IMR-90 (cell line): ENCODE data around the gene CISTR. TPM values are rescaled to one million over a fixed set of nuclear protein-coding genes. Genes with fewer than 3 reads are reported as not detected.

ENCODE experiments used
- ATAC-seq: fragments of 200-7000 bp; cut with Tn5 transposase; 2 replicates; pipeline ENCODE4 v1.9.1; 2020; ENCODE audit warnings: low read depth, mild to moderate bottlenecking, moderate library complexity
- BruUV-seq: library from RNA; stranded (reverse); fragments of 400-500 nt; replicated peaks from 2 replicates; lab custom pipeline; 2021; lab: Mats Ljungman, UMichigan
- CTCF ChIA-PET: fragments of 300-600 bp; formaldehyde crosslinking; extraction: SDS; loops from one replicate; lab custom pipeline; 2021; ENCODE audit warnings: antibody characterized with exemption; lab: Yijun Ruan, JAX
- POLR2A ChIA-PET: fragments of 300-600 bp; sonication (Branson Sonifier 250); formaldehyde crosslinking; loops from one replicate; lab custom pipeline; 2022; ENCODE audit warnings: antibody characterized with exemption; ENCODE audit not compliant: unreplicated experiment; lab: Charles Lee
- DNase-seq: peaks from one replicate; pipeline ENCODE4 v3.0.0; 2013
- H2AFZ ChIP-seq: replicated peaks from 2 replicates; pipeline ENCODE3; 2013; ENCODE audit warnings: low read length, mild to moderate bottlenecking; ENCODE audit not compliant: poor library complexity
- H2AK5ac ChIP-seq: 2 replicates; pipeline ENCODE4 v1.6.1; 2013; ENCODE audit warnings: low read depth, low read length, inconsistent platforms
- H2AK9ac ChIP-seq: replicated peaks from 2 replicates; pipeline ENCODE3; 2013; ENCODE audit warnings: mild to moderate bottlenecking, low read depth, low read length, moderate library complexity; ENCODE audit not compliant: poor library complexity
- H2BK120ac ChIP-seq: 2 replicates; pipeline ENCODE4 v1.6.1; 2013; ENCODE audit warnings: low read depth, low read length, inconsistent platforms
- H2BK15ac ChIP-seq: 3 replicates; pipeline ENCODE4 v1.6.1; 2013; ENCODE audit warnings: low read depth, low read length, inconsistent platforms
- H2BK20ac ChIP-seq: 2 replicates; pipeline ENCODE4 v1.6.1; 2013; ENCODE audit warnings: low read depth, mild to moderate bottlenecking, inconsistent platforms, low read length, moderate library complexity
- H2BK5ac ChIP-seq: 2 replicates; pipeline ENCODE4 v1.6.1; 2013; ENCODE audit warnings: mild to moderate bottlenecking, low read depth, low read length, inconsistent platforms; ENCODE audit not compliant: poor library complexity, severe bottlenecking
- H3K14ac ChIP-seq: replicated peaks from 2 replicates; pipeline ENCODE4 v1.6.1; 2013; ENCODE audit warnings: low read depth, low read length, inconsistent platforms
- H3K18ac ChIP-seq: 2 replicates; pipeline ENCODE4 v1.6.1; 2013; ENCODE audit warnings: low read depth, low read length, control low read depth
- H3K23ac ChIP-seq: 2 replicates; pipeline ENCODE4 v1.6.1; 2013; ENCODE audit warnings: low read depth, low read length, inconsistent platforms
- H3K27ac ChIP-seq: 2 replicates; pipeline ENCODE4 v1.5.1; 2013; ENCODE audit warnings: mild to moderate bottlenecking, control low read depth, low read length; ENCODE audit not compliant: insufficient read depth
- H3K27me3 ChIP-seq: 2 replicates; pipeline ENCODE4 v1.6.1; 2013; ENCODE audit warnings: low read length; ENCODE audit not compliant: control insufficient read depth, insufficient read depth
- H3K36me3 ChIP-seq: 2 replicates; pipeline ENCODE4 v1.6.1; 2013; ENCODE audit warnings: low read length, mixed read lengths; ENCODE audit not compliant: control insufficient read depth, insufficient read depth
- H3K4ac ChIP-seq: 2 replicates; pipeline ENCODE4 v1.6.1; 2013; ENCODE audit warnings: low read depth, low read length, inconsistent platforms
- H3K4me1 ChIP-seq: 2 replicates; pipeline ENCODE4 v1.6.1; 2013; ENCODE audit warnings: low read length, mixed read lengths; ENCODE audit not compliant: control insufficient read depth, insufficient read depth
- H3K4me2 ChIP-seq: 2 replicates; pipeline ENCODE4 v1.6.1; 2013; ENCODE audit warnings: low read depth, mild to moderate bottlenecking, control low read depth, low read length, moderate library complexity
- H3K4me3 ChIP-seq: 2 replicates; pipeline ENCODE4 v1.5.1; 2013; ENCODE audit warnings: low read depth, mild to moderate bottlenecking, control low read depth, low read length, moderate library complexity; ENCODE audit not compliant: insufficient read depth
- H3K56ac ChIP-seq: 2 replicates; pipeline ENCODE4 v1.6.1; 2013; ENCODE audit warnings: low read length, inconsistent platforms; ENCODE audit not compliant: insufficient read depth; ENCODE audit errors: extremely low read depth
- H3K79me1 ChIP-seq, 2 experiments: 2 replicates each; pipeline ENCODE4 v1.6.1; 2013; ENCODE audit warnings: low read length in 2 of 2, inconsistent platforms in 1 of 2, low read depth in 1 of 2
- H3K9ac ChIP-seq: 2 replicates; pipeline ENCODE4 v1.6.1; 2013; ENCODE audit warnings: low read depth, low read length, control low read depth
- H3K9me1 ChIP-seq: 2 replicates; pipeline ENCODE4 v1.6.1; 2013; ENCODE audit warnings: low read length, inconsistent platforms; ENCODE audit not compliant: insufficient read depth
- H3K9me3 ChIP-seq: 2 replicates; pipeline ENCODE4 v1.6.1; 2013; ENCODE audit warnings: low read length; ENCODE audit not compliant: control insufficient read depth, insufficient read depth
- H4K20me1 ChIP-seq: 2 replicates; pipeline ENCODE4 v1.6.1; 2013; ENCODE audit warnings: low read length, inconsistent platforms; ENCODE audit not compliant: insufficient read depth
- H4K5ac ChIP-seq: 2 replicates; pipeline ENCODE4 v1.6.1; 2013; ENCODE audit warnings: mild to moderate bottlenecking, low read depth, low read length, control low read depth
- H4K8ac ChIP-seq, 2 experiments: 2 replicates each; pipeline ENCODE4 v1.6.1; 2013; ENCODE audit warnings: low read depth in 2 of 2, low read length in 2 of 2, control low read depth in 1 of 2, inconsistent platforms in 1 of 2
- H4K91ac ChIP-seq: 2 replicates; pipeline ENCODE4 v1.6.1; 2013; ENCODE audit warnings: low read depth, low read length, inconsistent platforms; ENCODE audit not compliant: insufficient read depth
- BHLHE40 ChIP-seq: fragments of 150-350 bp; IDR thresholded peaks from 2 replicates; pipeline ENCODE4 v1.6.1; 2016; ENCODE audit warnings: mild to moderate bottlenecking, low read depth, low read length
- CEBPB ChIP-seq: IDR thresholded peaks from 2 replicates; pipeline ENCODE4 v1.6.1; 2012; ENCODE audit warnings: low read depth, low read length, improper control_type of control experiment
- CHD1 ChIP-seq: IDR thresholded peaks from 2 replicates; pipeline ENCODE4 v1.6.1; 2012; ENCODE audit warnings: low read depth, low read length, improper control_type of control experiment
- CTCF ChIP-seq: conservative IDR thresholded peaks from 2 replicates; pipeline ENCODE4 v1.5.1; 2012; ENCODE audit warnings: mild to moderate bottlenecking, low read depth, low read length, improper control_type of control experiment
- ELK1 ChIP-seq: fragments of 150-350 bp; IDR thresholded peaks from 2 replicates; pipeline ENCODE4 v1.6.1; 2016; ENCODE audit warnings: low read depth, mild to moderate bottlenecking, low read length, moderate library complexity, borderline replicate concordance
- FOS ChIP-seq: fragments of 150-350 bp; IDR thresholded peaks from 2 replicates; pipeline ENCODE4 v1.6.1; 2016; ENCODE audit warnings: low read depth, low read length
- MAFK ChIP-seq: IDR thresholded peaks from 2 replicates; pipeline ENCODE4 v1.6.1; 2012; ENCODE audit warnings: low read depth, low read length, improper control_type of control experiment
- MAZ ChIP-seq: IDR thresholded peaks from 2 replicates; pipeline ENCODE4 v1.6.1; 2012; ENCODE audit warnings: low read depth, mild to moderate bottlenecking, low read length, improper control_type of control experiment, moderate library complexity, borderline replicate concordance
- MXI1 ChIP-seq: IDR thresholded peaks from 2 replicates; pipeline ENCODE4 v1.6.1; 2012; ENCODE audit warnings: low read depth, mild to moderate bottlenecking, low read length, moderate library complexity, borderline replicate concordance
- NFE2L2 ChIP-seq: fragments of 150-350 bp; IDR thresholded peaks from 2 replicates; pipeline ENCODE4 v1.6.1; 2016; ENCODE audit warnings: low read depth, mild to moderate bottlenecking, low read length
- POLR2A ChIP-seq: IDR thresholded peaks from 2 replicates; pipeline ENCODE4 v1.6.1; 2012; ENCODE audit warnings: mild to moderate bottlenecking, low read depth, low read length
- RAD21 ChIP-seq: IDR thresholded peaks from 2 replicates; pipeline ENCODE4 v1.6.1; 2012; ENCODE audit warnings: low read length, improper control_type of control experiment
- RCOR1 ChIP-seq: IDR thresholded peaks from 2 replicates; pipeline ENCODE4 v1.6.1; 2012; ENCODE audit warnings: mild to moderate bottlenecking, low read length, improper control_type of control experiment; ENCODE audit not compliant: insufficient replicate concordance
- RFX5 ChIP-seq: IDR thresholded peaks from 2 replicates; pipeline ENCODE4 v1.8.0; 2012; ENCODE audit warnings: low read depth, mild to moderate bottlenecking, low read length, moderate library complexity
- SMC3 ChIP-seq: fragments of 150-350 bp; IDR thresholded peaks from 2 replicates; pipeline ENCODE4 v1.6.1; 2016; ENCODE audit warnings: low read depth, mild to moderate bottlenecking, antibody characterized with exemption, low read length, moderate library complexity
- USF2 ChIP-seq: fragments of 150-350 bp; IDR thresholded peaks from 2 replicates; pipeline ENCODE4 v1.6.1; 2017; ENCODE audit warnings: mild to moderate bottlenecking, antibody characterized with exemption, low read length, low read depth
- WGBS, 2 experiments: methylation state at CpG; one replicate each; pipeline versions ENCODE4 v1.1.5 to v1.1.7; 2013; ENCODE audit warnings: missing lambda C conversion rate in 2 of 2; ENCODE audit not compliant: insufficient read length in 1 of 2; ENCODE audit errors: extremely low coverage in 2 of 2; 5-methylcytosine and 5-hydroxymethylcytosine counted together
- dilution Hi-C: fragments of 300-500 bp; cut with HindIII; formaldehyde crosslinking; loops from one replicate; pipeline ENCODE4 v1.14.3; 2018; ENCODE audit warnings: low sequenced_read_pairs; ENCODE audit not compliant: unreplicated experiment
- in situ Hi-C: fragments of 300-500 bp; cut with MboI; formaldehyde crosslinking; loops from 3 replicates; pipeline ENCODE4 v1.14.3; 2019; ENCODE audit warnings: low sequenced_read_pairs, inconsistent platforms, mixed read lengths
- intact Hi-C: fragments of 100-400 bp; cut with micrococcal nuclease; formaldehyde crosslinking; loops from 2 replicates; pipeline ENCODE4 v1.10.0; 2022
- polyA plus RNA-seq, 3 experiments: library from polyadenylated mRNA; depleted of rRNA; stranded (reverse); fragments of >200 nt; gene quantifications; 2 replicates each; pipeline ENCODE4 v1.2.3, GENCODE V29; 2012; ENCODE audit warnings: low replicate concordance in 1 of 3
- total RNA-seq: library from RNA; depleted of rRNA; stranded (reverse); fragments of >200 nt; gene quantifications from 2 replicates; pipeline ENCODE4 v1.2.3, GENCODE V29; 2012

CISTR gene
- total and polyA plus RNA-seq, 2 of the 4 experiments (the other 2 are of a cell fraction), result not detected

GRCh38 chr12:53789570-53789969 lies 37.8 kb upstream of the CISTR start:
- TF ChIP-seq RAD21 (no peak), CEBPB (no peak), RCOR1 (no peak), MAFK (no peak), MAZ (no peak), USF2 (no peak), BHLHE40 (no peak), CHD1 (no peak), POLR2A (no peak), CTCF (no peak), RFX5 (no peak), FOS (no peak), ELK1 (no peak), SMC3 (no peak), NFE2L2 (no peak), MXI1 (no peak)
- Histone ChIP-seq H3K18ac (no peak overlapping the region), H4K91ac (no peak overlapping the region), H3K4ac (no peak overlapping the region), H2BK20ac (no peak overlapping the region), H4K20me1 (no peaks in the 10 kb centered on the region), H2AK5ac (no peak overlapping the region), H3K23ac (no peak overlapping the region), H4K5ac (no peak overlapping the region), H2BK120ac (no peak overlapping the region), H3K27me3 (peaks cover 47% of the 10 kb centered on the region), H3K14ac (no peak overlapping the region), H3K9me1 (no peaks in the 10 kb centered on the region; the same call in 1 of the 2 replicates), H3K79me1 (no peaks in the 10 kb centered on the region), H3K4me1 (no peaks in the 10 kb centered on the region), H3K9ac (no peak overlapping the region), H3K27ac (no peak overlapping the region), H3K4me3 (no peak overlapping the region), H3K4me2 (no peak overlapping the region), H4K8ac (no peak overlapping the region), H3K9me3 (no peaks in the 10 kb centered on the region), H2AK9ac (no peak overlapping the region), H3K56ac (no peak overlapping the region), H2BK5ac (no peak overlapping the region), H3K36me3 (no peaks in the 10 kb centered on the region), H2AFZ (no peak overlapping the region), H2BK15ac (no peak overlapping the region)
- in situ Hi-C loops (no loop called here), intact Hi-C loops (no loop called here), dilution Hi-C loops (no loop called here)
- no TSS peak for BruUV-seq
- no CpG with 5 or more reads among the region's 1 CpG for WGBS, 2 experiments
- ChIA-PET POLR2A (no interaction called here), CTCF (no interaction called here)
- DNase-seq, result no peak
- no peak for ATAC-seq
